Uterus (tissue), 2 donors: ENCODE measurements around the gene TSTD1.

ENCODE experiments used
- POLR2A ChIP-seq, 2 donors: fragments of 450-650 bp; IDR thresholded peaks; one replicate each; pipeline ENCODE4 v1.6.1; 2016; ENCODE audit warnings: antibody characterized with exemption in 2 of 2, mild to moderate bottlenecking in 1 of 2, moderate library complexity in 1 of 2
- TF ChIP-seq, protein P1 (sequence below), 4 experiments: fragments of 200-600 bp in 2 of 4; fragments of 450-650 bp in 2 of 4; sonication (generic) in 2 of 4; IDR thresholded peaks; one replicate each; pipeline ENCODE4 v1.5.1; 2016 to 2019; ENCODE audit warnings: antibody characterized with exemption in 4 of 4, mild to moderate bottlenecking in 2 of 4, moderate library complexity in 1 of 4

DNA sequence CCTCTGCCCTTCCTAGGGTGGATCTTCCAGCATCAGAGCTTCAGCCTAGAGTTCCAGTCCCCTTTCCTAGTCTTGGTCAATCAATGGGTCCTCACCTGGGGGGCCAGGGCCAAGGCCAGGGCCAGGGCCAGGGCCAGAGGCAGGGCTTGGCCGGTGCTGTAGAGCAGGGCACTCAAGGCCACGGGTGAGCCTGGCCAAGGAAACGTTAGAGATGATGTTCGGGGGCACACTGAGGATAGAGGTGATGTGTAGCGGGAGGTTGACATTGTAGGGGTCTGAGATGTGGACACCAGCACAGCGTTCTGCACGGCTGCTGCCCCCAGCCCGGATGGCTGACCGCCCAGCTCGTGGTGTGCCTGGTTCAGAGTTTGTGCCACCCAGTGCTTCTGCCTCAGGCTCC is 12.5 kb upstream of the TSTD1 start:
- TF ChIP-seq POLR2A (IDR thresholded peaks at IDR 0.05): no peak
- TF ChIP-seq, protein P1, sequence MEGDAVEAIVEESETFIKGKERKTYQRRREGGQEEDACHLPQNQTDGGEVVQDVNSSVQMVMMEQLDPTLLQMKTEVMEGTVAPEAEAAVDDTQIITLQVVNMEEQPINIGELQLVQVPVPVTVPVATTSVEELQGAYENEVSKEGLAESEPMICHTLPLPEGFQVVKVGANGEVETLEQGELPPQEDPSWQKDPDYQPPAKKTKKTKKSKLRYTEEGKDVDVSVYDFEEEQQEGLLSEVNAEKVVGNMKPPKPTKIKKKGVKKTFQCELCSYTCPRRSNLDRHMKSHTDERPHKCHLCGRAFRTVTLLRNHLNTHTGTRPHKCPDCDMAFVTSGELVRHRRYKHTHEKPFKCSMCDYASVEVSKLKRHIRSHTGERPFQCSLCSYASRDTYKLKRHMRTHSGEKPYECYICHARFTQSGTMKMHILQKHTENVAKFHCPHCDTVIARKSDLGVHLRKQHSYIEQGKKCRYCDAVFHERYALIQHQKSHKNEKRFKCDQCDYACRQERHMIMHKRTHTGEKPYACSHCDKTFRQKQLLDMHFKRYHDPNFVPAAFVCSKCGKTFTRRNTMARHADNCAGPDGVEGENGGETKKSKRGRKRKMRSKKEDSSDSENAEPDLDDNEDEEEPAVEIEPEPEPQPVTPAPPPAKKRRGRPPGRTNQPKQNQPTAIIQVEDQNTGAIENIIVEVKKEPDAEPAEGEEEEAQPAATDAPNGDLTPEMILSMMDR (IDR thresholded peaks at IDR 0.05): no peak
